NCI-H2196 (cell line): ENCODE measurements around the gene ACO2.

ENCODE experiments used
- DNase-seq: peaks from one replicate; lab custom pipeline; 2025; ENCODE audit not compliant: unreplicated experiment; lab: John Stamatoyannopoulos, UW

The ACO2 gene

GRCh38 chr22:41487037-41487935 is 18.4 kb downstream of the ACO2 start:
- no peak for DNase-seq

- DNase-seq = no peak
These were observed 19.2 kb downstream of the ACO2 start for GRCh38 chr22:41488076-41488475.

- no peak for DNase-seq
These were observed 19.9 kb downstream of the ACO2 start for GRCh38 chr22:41488596-41489385.

- DNase-seq = no peak
These were observed 22.6 kb downstream of the ACO2 start for GRCh38 chr22:41491374-41492100.

GRCh38 chr22:41498303-41498835 is 29.5 kb downstream of the ACO2 start:
- no peak for DNase-seq

- no peak for DNase-seq
These were observed 30.8 kb downstream of the ACO2 start for GRCh38 chr22:41499624-41500280.

- no peak for DNase-seq
These were observed 31.4 kb downstream of the ACO2 start for GRCh38 chr22:41500303-41500702.

GRCh38 chr22:41501209-41501608 is 32.3 kb downstream of the ACO2 start:
- DNase-seq = no peak

- no peak for DNase-seq
These were observed 35.5 kb downstream of the ACO2 start for GRCh38 chr22:41504397-41504796.

GRCh38 chr22:41504816-41505215 is 35.9 kb downstream of the ACO2 start:
- no peak for DNase-seq

- no peak for DNase-seq
These were observed 36.7 kb downstream of the ACO2 start for GRCh38 chr22:41505511-41506220.

GRCh38 chr22:41507330-41508063 is 38.6 kb downstream of the ACO2 start:
- no peak for DNase-seq

GRCh38 chr22:41508770-41509170 is 39.9 kb downstream of the ACO2 start:
- DNase-seq = no peak

- no peak for DNase-seq
These were observed 42.6 kb downstream of the ACO2 start for GRCh38 chr22:41511521-41511968.

GRCh38 chr22:41512421-41513194 is 43.7 kb downstream of the ACO2 start:
- no peak for DNase-seq

GRCh38 chr22:41513391-41513790 is 44.5 kb downstream of the ACO2 start:
- DNase-seq = no peak

GRCh38 chr22:41516462-41516861 is 47.5 kb downstream of the ACO2 start:
- no peak for DNase-seq
